HG03457 (cell line): ENCODE data around the gene FBXW10.
"Not testable (repeated sequence)": the region's sequence is repeated elsewhere in the genome, so short reads cannot be mapped to it uniquely, and the experiment has no call there.

Experiments used
- ATAC-seq: cut with Tn5 transposase; IDR thresholded peaks from one replicate; pipeline ENCODE4 v1.9.1; 2021; ENCODE audit warnings: moderate number of reproducible peaks; ENCODE audit not compliant: unreplicated experiment

The FBXW10 gene

GRCh38 chr17:18743699-18744421, at the start of gene FBXW10:
FBXW10 (plus strand) TSS chr17:18744054; CDS start chr17:18744245, 191 bp downstream.
- ATAC-seq, result not testable (repeated sequence)

DNA sequence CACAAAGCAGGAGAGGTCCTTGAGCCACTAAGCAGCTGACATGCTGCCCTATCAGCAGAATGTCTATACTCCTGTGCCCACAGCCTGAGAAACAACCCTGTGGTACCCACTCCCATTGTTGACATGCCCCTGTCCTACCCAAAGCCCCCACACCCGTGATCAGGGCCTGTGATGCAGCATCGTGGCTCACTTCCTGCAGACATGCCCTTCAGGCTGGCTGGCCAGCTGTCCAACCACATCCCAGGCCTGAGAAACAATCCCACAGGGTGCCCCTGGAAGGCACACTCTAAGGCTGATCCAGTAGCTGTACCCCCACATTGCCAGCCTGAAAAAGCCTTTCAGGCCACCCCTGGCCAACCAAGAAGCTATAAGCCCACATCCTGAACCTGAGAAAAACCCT, 48.7 kb upstream of the FBXW10 start:
- not testable (repeated sequence) for ATAC-seq

- not testable (repeated sequence) for ATAC-seq
These were observed 45.3 kb upstream of the FBXW10 start for GRCh38 chr17:18698473-18699103.

DNA sequence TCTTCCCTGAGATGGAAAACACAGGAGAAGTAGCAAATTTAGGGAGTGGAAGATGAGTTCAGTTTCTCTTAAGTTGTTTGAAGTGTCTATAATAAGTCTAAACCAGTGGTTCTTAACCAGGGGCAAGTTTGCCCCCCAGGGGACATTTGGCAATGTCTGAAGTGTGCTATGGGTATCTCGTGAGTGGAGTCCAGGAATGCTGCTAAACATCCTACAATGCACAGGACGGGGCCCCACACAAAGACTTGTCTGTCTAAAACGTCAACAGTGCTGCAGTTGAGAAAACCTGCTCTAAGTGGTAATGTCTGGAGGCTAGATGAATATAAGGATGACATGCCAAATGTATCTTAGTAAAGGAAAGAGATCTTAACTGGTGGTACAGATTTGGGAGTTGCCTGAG, 37.9 kb upstream of the FBXW10 start:
- not testable (repeated sequence) for ATAC-seq

GRCh38 chr17:18708215-18708614, 35.6 kb upstream of the FBXW10 start:
- ATAC-seq, result not testable (repeated sequence)

DNA sequence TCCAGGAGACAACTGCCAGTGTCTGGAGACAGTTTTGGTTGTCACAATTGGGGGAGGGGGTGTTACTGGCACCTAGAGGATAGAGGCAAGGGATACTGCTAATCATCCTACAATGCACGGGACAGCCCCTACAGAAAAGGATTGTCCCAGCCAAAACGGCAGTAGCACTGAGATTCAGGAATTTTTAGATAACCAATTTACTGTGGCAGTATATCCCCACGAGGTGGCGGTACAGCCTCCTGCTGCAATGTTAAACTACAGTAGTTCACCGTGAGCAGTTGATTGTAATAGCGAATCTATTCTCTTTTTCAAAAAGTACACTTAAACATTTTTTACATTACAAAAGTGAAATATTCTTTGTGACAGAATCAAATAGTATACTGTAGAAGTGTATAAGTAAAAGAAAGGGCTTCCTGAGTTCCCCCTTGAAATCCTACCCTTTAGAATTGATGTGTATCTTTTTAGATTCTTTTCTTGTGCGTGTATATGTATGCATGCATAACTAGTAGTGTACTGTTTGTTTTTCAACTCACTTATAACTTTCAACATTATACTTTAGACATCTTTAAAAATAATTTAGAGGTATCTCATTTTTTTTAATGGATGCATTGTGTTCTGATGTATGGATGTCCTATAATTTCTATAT, 31.4 kb upstream of the FBXW10 start:
- ATAC-seq, result not testable (repeated sequence)

- ATAC-seq, result not testable (repeated sequence)
These were observed 25.0 kb upstream of the FBXW10 start for GRCh38 chr17:18718643-18719427.

- ATAC-seq, result not testable (repeated sequence)
These were observed 24.3 kb upstream of the FBXW10 start for GRCh38 chr17:18719428-18720110.

GRCh38 chr17:18721775-18722547, 21.9 kb upstream of the FBXW10 start:
- not testable (repeated sequence) for ATAC-seq

GRCh38 chr17:18722612-18723011, 21.2 kb upstream of the FBXW10 start:
- not testable (repeated sequence) for ATAC-seq

GRCh38 chr17:18723509-18723908, 20.3 kb upstream of the FBXW10 start:
- not testable (repeated sequence) for ATAC-seq

- not testable (repeated sequence) for ATAC-seq
These were observed 11.4 kb upstream of the FBXW10 start for GRCh38 chr17:18732438-18732837.

GRCh38 chr17:18733350-18733749, 10.5 kb upstream of the FBXW10 start:
- not testable (repeated sequence) for ATAC-seq

GRCh38 chr17:18739616-18740391, 4.0 kb upstream of the FBXW10 start:
- ATAC-seq, result not testable (repeated sequence)

- ATAC-seq, result not testable (repeated sequence)
These were observed 2.6 kb upstream of the FBXW10 start for GRCh38 chr17:18741228-18741627.

DNA sequence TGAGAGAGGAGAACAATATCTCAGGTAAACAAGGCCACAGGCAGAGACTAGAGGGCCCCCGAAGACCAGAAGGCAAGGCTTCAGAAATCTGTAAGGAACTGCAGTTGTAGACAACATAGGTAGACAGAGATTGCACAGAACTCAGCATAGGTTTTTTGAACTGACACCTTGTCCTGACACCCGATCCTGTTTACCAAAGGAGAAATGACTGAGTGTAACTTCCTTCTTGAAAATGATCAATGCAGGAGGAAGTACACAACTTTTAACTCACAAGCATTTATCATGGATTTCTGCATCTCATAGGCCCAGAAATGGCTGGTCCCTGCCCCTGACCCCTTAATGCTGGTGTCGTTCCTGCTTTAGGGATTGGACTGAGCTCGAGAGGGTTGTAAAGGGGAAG, 872 bp downstream of the FBXW10 start:
- ATAC-seq, result not testable (repeated sequence)

DNA sequence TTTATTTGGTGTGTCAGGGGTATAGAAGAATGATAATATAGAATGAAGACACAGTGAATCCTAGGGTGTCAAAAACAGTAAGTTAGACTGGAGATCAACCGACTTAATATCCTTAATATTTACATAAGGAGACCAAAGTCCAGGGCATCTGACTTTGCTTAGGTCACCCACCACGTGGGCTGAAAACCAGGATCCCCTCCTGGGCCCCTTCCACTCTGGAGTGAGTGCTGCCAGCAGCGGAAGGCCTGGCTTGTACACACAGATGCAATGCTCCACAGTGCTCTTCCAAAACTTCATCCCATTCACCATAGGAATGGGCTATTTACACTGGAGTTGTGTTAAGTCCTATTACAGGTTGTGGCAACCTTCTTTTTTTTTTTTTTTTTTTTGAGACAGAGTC, 2.7 kb downstream of the FBXW10 start:
- not testable (repeated sequence) for ATAC-seq

GRCh38 chr17:18747501-18747900, 3.6 kb downstream of the FBXW10 start:
- ATAC-seq, result not testable (repeated sequence)

DNA sequence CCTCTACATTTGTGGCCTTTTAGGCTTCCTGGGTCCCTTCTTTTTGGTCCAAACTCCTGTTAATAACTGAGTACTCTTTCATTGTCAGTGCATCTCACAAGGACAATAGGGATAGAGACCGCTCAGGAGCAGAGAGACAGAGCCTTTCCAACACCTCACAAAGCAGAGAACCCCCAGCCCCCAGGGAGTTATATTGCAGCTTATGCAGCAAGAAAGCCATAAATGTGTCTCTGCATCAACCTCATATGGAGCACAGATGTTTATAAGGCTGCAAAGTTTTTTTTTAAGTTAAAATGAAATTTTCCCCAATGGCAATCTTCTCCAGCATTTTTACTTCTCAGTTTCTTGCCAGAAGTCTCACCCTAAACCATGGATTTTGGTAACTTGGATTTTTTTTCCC, 6.4 kb downstream of the FBXW10 start:
- ATAC-seq, result not testable (repeated sequence)
